Activated T-helper 17 cell treated with anti-CD3 and anti-CD28 coated beads, Interleukin-2, amount 50 U/mL, for 72 hours (primary cell): ENCODE results near the gene TOP1. TPM values are rescaled to one million over a fixed set of nuclear protein-coding genes. Genes with fewer than 3 reads are reported as not detected.

Experiments
- ATAC-seq: fragments of 150-1000 bp; cut with Tn5 transposase; replicated peaks from 2 replicates; pipeline ENCODE4 v1.10.0; 2021; ENCODE audit warnings: mild to moderate bottlenecking, moderate library complexity
- H3K27ac Mint-ChIP-seq: one replicate; pipeline ENCODE4 v1.8.0; 2022; ENCODE audit warnings: mixed read lengths
- H3K27me3 Mint-ChIP-seq: one replicate; pipeline ENCODE4 v1.8.0; 2022; ENCODE audit warnings: mixed read lengths
- H3K36me3 Mint-ChIP-seq: one replicate; pipeline ENCODE4 v1.8.0; 2022; ENCODE audit warnings: low read depth, mild to moderate bottlenecking, mixed read lengths
- H3K4me1 Mint-ChIP-seq: one replicate; pipeline ENCODE4 v1.8.0; 2022; ENCODE audit warnings: mixed read lengths
- H3K4me3 Mint-ChIP-seq: one replicate; pipeline ENCODE4 v1.8.0; 2022; ENCODE audit warnings: mild to moderate bottlenecking, mixed read lengths
- H3K9me3 Mint-ChIP-seq: one replicate; pipeline ENCODE4 v1.8.0; 2022; ENCODE audit warnings: mixed read lengths
- total RNA-seq, 2 donors: library from RNA; stranded (reverse); gene quantifications; one replicate each; pipeline ENCODE4 v1.2.3, GENCODE V29; 2022

Gene TOP1
- total RNA-seq, 2 donors from 2014 or later: 62.4 to 82.8 TPM

GRCh38 chr20:41014561-41015088 is 14.0 kb upstream of the TOP1 start:
- Mint-ChIP-seq H3K4me1 (peaks cover 7% of the 10 kb centered on the region), H3K4me3 (no peak overlapping the region), H3K9me3 (no peaks in the 10 kb centered on the region), H3K36me3 (no peaks in the 10 kb centered on the region), H3K27me3 (no peaks in the 10 kb centered on the region), H3K27ac (no peak overlapping the region)
- no peak for ATAC-seq

- no peaks in the 10 kb centered on the region for H3K27me3 Mint-ChIP-seq
Observed at GRCh38 chr20:41017448-41018042, 11.1 kb upstream of the TOP1 start.

GRCh38 chr20:41018153-41018552 is 10.5 kb upstream of the TOP1 start:
- H3K4me1 Mint-ChIP-seq: no peaks in the 10 kb centered on the region

More at GRCh38 chr20:41017448-41018042, 11.1 kb upstream of the TOP1 start:
- H3K9me3 Mint-ChIP-seq: no peaks in the 10 kb centered on the region
- no peaks in the 10 kb centered on the region for H3K36me3 Mint-ChIP-seq
- no peak for ATAC-seq
- H3K4me3 Mint-ChIP-seq: no peak overlapping the region
- H3K4me1 Mint-ChIP-seq: no peaks in the 10 kb centered on the region
- H3K27ac Mint-ChIP-seq: no peak overlapping the region

GRCh38 chr20:41023549-41023948 is 5.1 kb upstream of the TOP1 start:
- Mint-ChIP-seq H3K36me3 (no peaks in the 10 kb centered on the region), H3K4me1 (peaks cover 10% of the 10 kb centered on the region), H3K27me3 (no peaks in the 10 kb centered on the region), H3K4me3 (no peak overlapping the region), H3K27ac (no peak overlapping the region), H3K9me3 (no peaks in the 10 kb centered on the region)
- ATAC-seq: no peak

More at GRCh38 chr20:41018153-41018552, 10.5 kb upstream of the TOP1 start:
- Mint-ChIP-seq H3K4me3 (no peak overlapping the region), H3K36me3 (no peaks in the 10 kb centered on the region), H3K27ac (no peak overlapping the region), H3K27me3 (no peaks in the 10 kb centered on the region), H3K9me3 (no peaks in the 10 kb centered on the region)
- ATAC-seq: no peak

- H3K36me3 Mint-ChIP-seq: peaks cover 31% of the 10 kb centered on the region
- no peaks in the 10 kb centered on the region for H3K27me3 Mint-ChIP-seq
- peak overlapping the region; percentile 40 for H3K27ac Mint-ChIP-seq
- peak overlapping the region; percentile 84 for H3K4me3 Mint-ChIP-seq
- peaks cover 29% of the 10 kb centered on the region for H3K4me1 Mint-ChIP-seq
- no peak for ATAC-seq
- no peaks in the 10 kb centered on the region for H3K9me3 Mint-ChIP-seq
Observed at GRCh38 chr20:41027366-41027765, 1.3 kb upstream of the TOP1 start.

GRCh38 chr20:41027872-41028358 is 707 bp upstream of the TOP1 start:
- ATAC-seq: no peak
- H3K4me1 Mint-ChIP-seq: peaks cover 34% of the 10 kb centered on the region
- peak overlapping the region; percentile 40 for H3K27ac Mint-ChIP-seq
- H3K27me3 Mint-ChIP-seq: no peaks in the 10 kb centered on the region
- H3K36me3 Mint-ChIP-seq: peaks cover 37% of the 10 kb centered on the region
- H3K9me3 Mint-ChIP-seq: no peaks in the 10 kb centered on the region
- peak overlapping the region; percentile 84 for H3K4me3 Mint-ChIP-seq

- H3K4me3 Mint-ChIP-seq: peak overlapping the region; percentile 84
- ATAC-seq: peak; percentile 3
Observed at GRCh38 chr20:41029150-41029901, 704 bp downstream of the TOP1 start.

GRCh38 chr20:41030061-41030460 is 1.4 kb downstream of the TOP1 start:
- ATAC-seq: no peak
- peak overlapping the region; percentile 99 for H3K27ac Mint-ChIP-seq
- peaks cover 58% of the 10 kb centered on the region for H3K36me3 Mint-ChIP-seq
- H3K9me3 Mint-ChIP-seq: no peaks in the 10 kb centered on the region
- H3K4me3 Mint-ChIP-seq: peak overlapping the region; percentile 84
- peaks cover 44% of the 10 kb centered on the region for H3K4me1 Mint-ChIP-seq
- no peaks in the 10 kb centered on the region for H3K27me3 Mint-ChIP-seq

More at GRCh38 chr20:41029150-41029901, 704 bp downstream of the TOP1 start:
- Mint-ChIP-seq H3K36me3 (peaks cover 51% of the 10 kb centered on the region), H3K4me1 (peaks cover 42% of the 10 kb centered on the region), H3K27me3 (no peaks in the 10 kb centered on the region), H3K9me3 (no peaks in the 10 kb centered on the region), H3K27ac (peak overlapping the region; percentile 99)

- ATAC-seq: no peak
- peaks cover 64% of the 10 kb centered on the region for H3K36me3 Mint-ChIP-seq
- no peaks in the 10 kb centered on the region for H3K27me3 Mint-ChIP-seq
- peaks cover 47% of the 10 kb centered on the region for H3K4me1 Mint-ChIP-seq
- no peaks in the 10 kb centered on the region for H3K9me3 Mint-ChIP-seq
- peak overlapping the region; percentile 99 for H3K27ac Mint-ChIP-seq
- peak overlapping the region; percentile 84 for H3K4me3 Mint-ChIP-seq
Observed at GRCh38 chr20:41030531-41031242, 2.1 kb downstream of the TOP1 start.

GRCh38 chr20:41031243-41031619 is 2.6 kb downstream of the TOP1 start:
- Mint-ChIP-seq H3K9me3 (no peaks in the 10 kb centered on the region), H3K36me3 (peaks cover 70% of the 10 kb centered on the region), H3K4me3 (peak overlapping the region; percentile 84), H3K4me1 (peaks cover 51% of the 10 kb centered on the region), H3K27me3 (no peaks in the 10 kb centered on the region), H3K27ac (peak overlapping the region; percentile 99)
- ATAC-seq: no peak

GRCh38 chr20:41032271-41032670 is 3.6 kb downstream of the TOP1 start:
- H3K9me3 Mint-ChIP-seq: no peaks in the 10 kb centered on the region
- ATAC-seq: no peak

GRCh38 chr20:41034239-41034638 is 5.6 kb downstream of the TOP1 start:
- H3K27me3 Mint-ChIP-seq: no peaks in the 10 kb centered on the region
- no peaks in the 10 kb centered on the region for H3K9me3 Mint-ChIP-seq
- no peak overlapping the region for H3K27ac Mint-ChIP-seq
- ATAC-seq: no peak
- H3K4me1 Mint-ChIP-seq: peaks cover 56% of the 10 kb centered on the region
- H3K36me3 Mint-ChIP-seq: peaks cover 100% of the 10 kb centered on the region
- H3K4me3 Mint-ChIP-seq: peak overlapping the region; percentile 3

More at GRCh38 chr20:41032271-41032670, 3.6 kb downstream of the TOP1 start:
- Mint-ChIP-seq H3K4me3 (peak overlapping the region; percentile 84), H3K4me1 (peaks cover 51% of the 10 kb centered on the region), H3K27ac (peak overlapping the region; percentile 99), H3K36me3 (peaks cover 80% of the 10 kb centered on the region), H3K27me3 (no peaks in the 10 kb centered on the region)

- peak overlapping the region; percentile 3 for H3K4me3 Mint-ChIP-seq
- no peaks in the 10 kb centered on the region for H3K27me3 Mint-ChIP-seq
- H3K4me1 Mint-ChIP-seq: peaks cover 60% of the 10 kb centered on the region
Observed at GRCh38 chr20:41035207-41035606, 6.6 kb downstream of the TOP1 start.

GRCh38 chr20:41037179-41037578 is 8.6 kb downstream of the TOP1 start:
- no peak overlapping the region for H3K27ac Mint-ChIP-seq
- H3K4me3 Mint-ChIP-seq: no peak overlapping the region
- H3K4me1 Mint-ChIP-seq: peaks cover 46% of the 10 kb centered on the region
- no peak for ATAC-seq
- H3K27me3 Mint-ChIP-seq: no peaks in the 10 kb centered on the region
- peaks cover 93% of the 10 kb centered on the region for H3K36me3 Mint-ChIP-seq
- H3K9me3 Mint-ChIP-seq: no peaks in the 10 kb centered on the region

More at GRCh38 chr20:41035207-41035606, 6.6 kb downstream of the TOP1 start:
- H3K27ac Mint-ChIP-seq: no peak overlapping the region
- no peak for ATAC-seq
- H3K9me3 Mint-ChIP-seq: no peaks in the 10 kb centered on the region
- H3K36me3 Mint-ChIP-seq: peaks cover 100% of the 10 kb centered on the region
